Calu3 (cell line): ENCODE data around the gene SMIM14. TPM values are rescaled to one million over a fixed set of nuclear protein-coding genes. Genes with fewer than 3 reads are reported as not detected.
"Not testable (repeated sequence)": the region's sequence is repeated elsewhere in the genome, so short reads cannot be mapped to it uniquely, and the experiment has no call there.

ENCODE experiments used
- BruUV-seq: library from RNA; stranded (reverse); fragments of 400-500 nt; replicated peaks from 2 replicates; lab custom pipeline; 2021; lab: Mats Ljungman, UMichigan
- CTCF ChIA-PET: fragments of 300-600 bp; sonication (Branson Sonifier 250); formaldehyde crosslinking; loops from one replicate; lab custom pipeline; 2022; ENCODE audit warnings: antibody characterized with exemption; lab: Charles Lee
- DNase-seq: peaks from one replicate; pipeline ENCODE4 v3.0.0; 2022
- H3K27ac Mint-ChIP-seq: one replicate; pipeline ENCODE4 v1.8.0; 2022; ENCODE audit warnings: mixed read lengths; ENCODE audit not compliant: unreplicated experiment
- H3K27me3 Mint-ChIP-seq: one replicate; pipeline ENCODE4 v1.8.0; 2022; ENCODE audit warnings: mixed read lengths; ENCODE audit not compliant: unreplicated experiment
- H3K36me3 Mint-ChIP-seq: one replicate; pipeline ENCODE4 v1.8.0; 2022; ENCODE audit warnings: mild to moderate bottlenecking, moderate library complexity, mixed read lengths; ENCODE audit not compliant: insufficient read depth, unreplicated experiment
- H3K4me1 Mint-ChIP-seq: one replicate; pipeline ENCODE4 v1.8.0; 2022; ENCODE audit warnings: mild to moderate bottlenecking, low read depth, mixed read lengths; ENCODE audit not compliant: unreplicated experiment
- H3K4me3 Mint-ChIP-seq: one replicate; pipeline ENCODE4 v1.8.0; 2022; ENCODE audit warnings: mild to moderate bottlenecking, low read depth, moderate library complexity, mixed read lengths; ENCODE audit not compliant: unreplicated experiment
- H3K9me3 Mint-ChIP-seq: one replicate; pipeline ENCODE4 v1.8.0; 2022; ENCODE audit warnings: low read depth, mixed read lengths; ENCODE audit not compliant: unreplicated experiment
- CTCF ChIP-seq: fragments of 200-600 bp; IDR thresholded peaks from one replicate; pipeline ENCODE4 v1.8.0; 2022; ENCODE audit warnings: antibody characterized with exemption; ENCODE audit not compliant: unreplicated experiment
- intact Hi-C: fragments of 100-400 bp; cut with micrococcal nuclease; formaldehyde crosslinking; loops from one replicate; pipeline ENCODE4 v1.10.0; 2022; ENCODE audit not compliant: unreplicated experiment
- total RNA-seq: library from RNA; stranded (reverse); gene quantifications from 2 replicates; pipeline ENCODE4 v1.2.3, GENCODE V29; 2022

SMIM14 gene
- total RNA-seq, 1 experiment from 2014 or later = 22.2 TPM

GRCh38 chr4:39620551-39621313, 17.9 kb downstream of the SMIM14 start:
- CTCF ChIA-PET = no interaction called here
- H3K4me3 Mint-ChIP-seq = no peak overlapping the region
- no peak for TF ChIP-seq CTCF
- no peaks in the 10 kb centered on the region for H3K4me1 Mint-ChIP-seq
- H3K36me3 Mint-ChIP-seq = no peaks in the 10 kb centered on the region
- H3K27ac Mint-ChIP-seq = no peak overlapping the region
- DNase-seq = no peak
- intact Hi-C loops = no loop called here
- no peaks in the 10 kb centered on the region for H3K9me3 Mint-ChIP-seq
- no TSS peak for BruUV-seq
- no peaks in the 10 kb centered on the region for H3K27me3 Mint-ChIP-seq

- no peak overlapping the region for H3K4me3 Mint-ChIP-seq
- intact Hi-C loops = no loop called here
- H3K27me3 Mint-ChIP-seq = no peaks in the 10 kb centered on the region
- CTCF ChIA-PET = no interaction called here
- DNase-seq = no peak
- H3K9me3 Mint-ChIP-seq = no peaks in the 10 kb centered on the region
- H3K4me1 Mint-ChIP-seq = peaks cover 8% of the 10 kb centered on the region
- no peak for TF ChIP-seq CTCF
- no peak overlapping the region for H3K27ac Mint-ChIP-seq
- H3K36me3 Mint-ChIP-seq = no peaks in the 10 kb centered on the region
- BruUV-seq = no TSS peak
Observed at GRCh38 chr4:39617534-39617933, 21.1 kb downstream of the SMIM14 start.

- DNase-seq = no peak
- Mint-ChIP-seq H3K36me3 (no peaks in the 10 kb centered on the region), H3K27ac (no peak overlapping the region), H3K4me3 (no peak overlapping the region), H3K9me3 (no peaks in the 10 kb centered on the region), H3K27me3 (no peaks in the 10 kb centered on the region), H3K4me1 (peaks cover 8% of the 10 kb centered on the region)
- BruUV-seq = no TSS peak
- no peak for TF ChIP-seq CTCF
- intact Hi-C loops = no loop called here
- CTCF ChIA-PET = interaction anchor here (0.7 kb wide), 1 partner anchor 22 kb away, joined by 3 read pairs; the partner anchor contains the start of gene SMIM14
Observed at GRCh38 chr4:39616651-39617050, 22.0 kb downstream of the SMIM14 start.

- H3K27me3 Mint-ChIP-seq, intact Hi-C loops, CTCF ChIA-PET, BruUV-seq, H3K4me1 Mint-ChIP-seq, H3K4me3 Mint-ChIP-seq, H3K27ac Mint-ChIP-seq, DNase-seq, H3K9me3 Mint-ChIP-seq, H3K36me3 Mint-ChIP-seq: not testable (repeated sequence)
Observed at GRCh38 chr4:39616112-39616511, 22.6 kb downstream of the SMIM14 start.
